HG02571 (cell line): Measurements from ENCODE around the gene FAM117A.
A peak's percentile ranks its signal among the peaks of the same experiment; 100 is the strongest.
"Not testable (repeated sequence)": the region's sequence is repeated elsewhere in the genome, so short reads cannot be mapped to it uniquely, and the experiment has no call there.

Source experiments
- ATAC-seq: cut with Tn5 transposase; IDR thresholded peaks from one replicate; pipeline ENCODE4 v1.9.1; 2021; ENCODE audit warnings: mild to moderate bottlenecking, moderate library complexity; ENCODE audit not compliant: unreplicated experiment

Gene FAM117A

GRCh38 chr17:49681106-49681979 is 82.6 kb downstream of the FAM117A start:
- no peak for ATAC-seq

GRCh38 chr17:49680314-49680713 is 83.6 kb downstream of the FAM117A start:
- no peak for ATAC-seq

GRCh38 chr17:49677933-49678847 is 85.7 kb downstream of the FAM117A start, which contains the start of gene SPOP:
SPOP (minus strand) TSS chr17:49678097; CDS start chr17:49622810, 55,287 bp downstream.
- peak; percentile 78 for ATAC-seq

- ATAC-seq: peak; percentile 52
These were observed 86.6 kb downstream of the FAM117A start for GRCh38 chr17:49677134-49677932.

- ATAC-seq: peak; percentile 47
These were observed 87.6 kb downstream of the FAM117A start for GRCh38 chr17:49676276-49676868.

- no peak for ATAC-seq
These were observed 89.4 kb downstream of the FAM117A start for GRCh38 chr17:49674507-49674906.

- ATAC-seq: not testable (repeated sequence)
These were observed 90.3 kb downstream of the FAM117A start for GRCh38 chr17:49673679-49674078.

- no peak for ATAC-seq
These were observed 93.3 kb downstream of the FAM117A start for GRCh38 chr17:49670641-49671040.

GRCh38 chr17:49670002-49670401 is 93.9 kb downstream of the FAM117A start:
- ATAC-seq: no peak

GRCh38 chr17:49667854-49668253 is 96.1 kb downstream of the FAM117A start:
- ATAC-seq: no peak

- ATAC-seq: no peak
These were observed 99.2 kb downstream of the FAM117A start for GRCh38 chr17:49664706-49665211.
